Measurements from ENCODE around the gene MRPL57.
"Not testable (repeated sequence)": the region's sequence is repeated elsewhere in the genome, so short reads cannot be mapped to it uniquely, and the experiment has no call there.

Gene MRPL57

GRCh38 chr13:21176215-21176981, at the start of gene MRPL57, which contains the start of gene SKA3:
Gene MRPL57 (plus strand): TSS chr13:21176658. CDS start chr13:21176917, 259 bp downstream.
Gene SKA3 (minus strand): TSS chr13:21176552. CDS start chr13:21176477, 75 bp downstream.
- peak; percentile 95 for DNase-seq

- no peak for DNase-seq
Observed at GRCh38 chr13:21130116-21130515, 46.3 kb upstream of the MRPL57 start.

GRCh38 chr13:21133077-21133476, 43.4 kb upstream of the MRPL57 start:
- DNase-seq, result no peak

- DNase-seq, result no peak
Observed at GRCh38 chr13:21134475-21134874, 42.0 kb upstream of the MRPL57 start.

- not testable (repeated sequence) for DNase-seq
Observed at GRCh38 chr13:21135833-21136232, 40.6 kb upstream of the MRPL57 start.

GRCh38 chr13:21137696-21138095, 38.8 kb upstream of the MRPL57 start:
- no peak for DNase-seq

GRCh38 chr13:21138561-21138960, 37.9 kb upstream of the MRPL57 start:
- no peak for DNase-seq

- no peak for DNase-seq
Observed at GRCh38 chr13:21139374-21139773, 37.1 kb upstream of the MRPL57 start.

- no peak for DNase-seq
Observed at GRCh38 chr13:21142766-21143165, 33.7 kb upstream of the MRPL57 start.

- DNase-seq, result no peak
Observed at GRCh38 chr13:21147827-21148226, 28.6 kb upstream of the MRPL57 start.

GRCh38 chr13:21148557-21149258, 27.8 kb upstream of the MRPL57 start:
- no peak for DNase-seq

- no peak for DNase-seq
Observed at GRCh38 chr13:21149568-21149967, 26.9 kb upstream of the MRPL57 start.

GRCh38 chr13:21150013-21150412, 26.4 kb upstream of the MRPL57 start:
- no peak for DNase-seq

GRCh38 chr13:21152251-21152899, 24.1 kb upstream of the MRPL57 start:
- DNase-seq, result no peak

- no peak for DNase-seq
Observed at GRCh38 chr13:21164631-21165030, 11.8 kb upstream of the MRPL57 start.

GRCh38 chr13:21165606-21166005, 10.9 kb upstream of the MRPL57 start:
- not testable (repeated sequence) for DNase-seq

GRCh38 chr13:21171420-21171819, 5.0 kb upstream of the MRPL57 start:
- no peak for DNase-seq

GRCh38 chr13:21173767-21174166, 2.7 kb upstream of the MRPL57 start:
- DNase-seq, result not testable (repeated sequence)

GRCh38 chr13:21175656-21176214, 723 bp upstream of the MRPL57 start:
- DNase-seq, result no peak

GRCh38 chr13:21176982-21177284, 475 bp downstream of the MRPL57 start:
- no peak for DNase-seq

GRCh38 chr13:21181671-21182070, 5.2 kb downstream of the MRPL57 start:
- DNase-seq, result no peak

- not testable (repeated sequence) for DNase-seq
Observed at GRCh38 chr13:21186410-21186809, 10.0 kb downstream of the MRPL57 start.

GRCh38 chr13:21194756-21195155, 18.3 kb downstream of the MRPL57 start:
- not testable (repeated sequence) for DNase-seq
